Epidermal melanocyte (primary cell): Measurements from ENCODE around the gene CHKB.
A peak's percentile ranks its signal among the peaks of the same experiment; 100 is the strongest.
"Not testable (repeated sequence)": the region's sequence is repeated elsewhere in the genome, so short reads cannot be mapped to it uniquely, and the experiment has no call there.

Source experiments
- DNase-seq: peaks from one replicate; pipeline ENCODE4 v3.0.0; 2011; ENCODE audit warnings: low spot score; ENCODE audit not compliant: insufficient read length

The CHKB gene

DNA sequence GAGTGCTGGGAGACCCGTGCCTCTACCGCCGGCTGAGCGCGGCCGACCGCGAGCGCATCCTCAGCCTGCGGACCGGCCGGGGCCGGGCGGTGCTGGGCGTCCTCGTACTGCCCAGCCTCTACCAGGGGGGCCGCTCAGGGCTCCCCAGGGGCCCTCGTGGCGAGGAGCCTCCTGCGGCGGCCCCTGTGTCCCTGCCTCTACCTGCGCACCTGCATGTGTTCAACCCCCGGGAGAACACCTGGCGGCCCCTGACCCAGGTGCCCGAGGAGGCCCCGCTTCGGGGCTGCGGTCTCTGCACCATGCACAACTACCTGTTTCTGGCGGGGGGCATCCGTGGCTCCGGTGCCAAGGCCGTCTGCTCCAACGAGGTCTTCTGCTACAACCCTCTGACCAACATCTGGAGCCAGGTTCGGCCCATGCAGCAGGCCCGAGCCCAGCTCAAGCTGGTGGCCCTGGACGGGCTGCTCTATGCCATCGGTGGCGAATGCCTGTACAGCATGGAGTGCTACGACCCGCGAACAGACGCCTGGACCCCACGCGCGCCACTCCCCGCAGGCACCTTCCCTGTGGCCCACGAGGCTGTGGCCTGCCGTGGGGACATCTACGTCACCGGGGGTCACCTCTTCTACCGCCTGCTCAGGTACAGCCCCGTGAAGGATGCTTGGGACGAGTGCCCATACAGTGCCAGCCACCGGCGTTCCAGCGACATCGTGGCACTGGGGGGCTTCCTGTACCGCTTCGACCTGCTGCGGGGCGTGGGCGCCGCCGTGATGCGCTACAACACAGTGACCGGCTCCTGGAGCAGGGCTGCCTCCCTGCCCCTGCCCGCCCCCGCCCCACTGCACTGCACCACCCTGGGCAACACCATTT is 33.5 kb downstream of the CHKB start:
- no peak for DNase-seq

DNA sequence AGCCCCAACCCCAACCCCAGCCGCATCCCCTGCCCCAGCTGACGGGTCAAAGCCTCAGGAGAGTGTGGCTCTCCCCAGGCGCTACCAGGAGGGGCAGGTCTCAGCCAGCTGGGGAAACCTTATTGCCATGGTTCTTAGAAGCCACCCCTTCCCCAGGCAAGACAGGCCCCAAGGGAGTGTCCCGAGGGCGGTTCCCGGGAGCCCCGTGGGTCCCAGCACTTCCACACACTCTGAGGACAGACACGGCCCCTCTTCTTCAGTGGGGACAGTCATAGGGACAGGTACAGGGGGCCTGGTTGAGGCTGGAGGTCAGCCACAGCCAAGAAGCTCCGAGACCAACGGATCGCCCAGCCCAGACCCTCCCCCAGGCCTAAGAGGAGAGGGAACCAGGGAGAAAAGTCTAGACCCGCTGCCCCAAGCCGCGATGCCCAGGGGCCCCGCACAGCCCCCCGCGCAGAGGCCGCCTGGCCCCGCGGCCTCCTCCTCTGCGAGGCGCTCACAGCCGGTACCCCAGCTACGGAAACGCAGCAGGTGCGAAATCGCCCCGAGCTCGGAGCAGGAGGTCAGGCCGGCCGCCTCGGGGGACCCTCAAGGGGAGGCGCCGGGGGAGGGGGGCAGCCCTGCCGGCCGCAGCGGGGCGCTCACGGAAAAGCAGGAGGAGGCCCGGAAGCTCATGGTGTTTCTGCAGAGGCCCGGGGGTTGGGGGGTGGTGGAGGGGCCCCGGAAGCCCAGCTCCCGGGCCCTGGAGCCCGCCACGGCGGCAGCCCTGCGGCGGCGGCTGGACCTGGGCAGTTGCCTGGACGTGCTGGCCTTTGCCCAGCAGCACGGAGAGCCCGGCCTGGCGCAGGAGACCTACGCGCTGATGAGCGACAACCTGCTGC is 34.4 kb downstream of the CHKB start:
- DNase-seq: peak; percentile 24

DNA sequence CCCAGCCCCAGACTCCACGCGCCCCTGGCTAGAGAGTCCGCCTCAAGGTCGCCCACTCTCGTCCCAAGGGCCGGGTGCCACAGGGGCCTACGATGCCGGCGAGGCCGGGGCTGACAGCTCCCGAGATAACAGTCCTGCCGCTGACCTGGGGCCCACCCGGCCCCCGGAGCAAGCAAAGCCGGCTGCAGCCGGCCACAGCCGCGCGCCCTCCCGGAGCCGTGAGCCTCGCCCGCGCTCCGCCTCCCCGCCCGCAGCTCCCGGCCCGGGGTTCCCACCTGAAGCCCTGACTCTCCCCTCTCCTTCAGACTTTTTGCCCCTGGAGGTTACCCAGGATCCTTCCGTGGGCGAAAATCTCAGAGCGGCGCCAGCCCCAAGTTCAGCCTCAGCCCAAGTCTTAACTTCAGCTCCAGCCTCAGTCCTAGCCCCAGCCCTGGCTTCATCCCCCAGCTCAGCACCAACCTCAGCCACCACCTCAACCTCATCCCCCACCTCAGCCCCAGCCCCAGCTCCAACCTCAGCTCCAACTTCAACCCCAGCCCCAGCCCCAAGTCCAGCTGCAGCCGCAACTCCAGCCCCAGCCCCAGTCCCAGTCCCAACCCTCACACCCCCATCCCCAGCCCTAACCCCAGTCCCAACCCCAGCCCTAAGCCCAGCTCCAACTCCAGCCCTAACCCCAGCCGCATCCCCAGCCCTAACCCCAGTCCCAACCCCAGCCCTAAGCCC is 35.2 kb downstream of the CHKB start:
- no peak for DNase-seq

DNA sequence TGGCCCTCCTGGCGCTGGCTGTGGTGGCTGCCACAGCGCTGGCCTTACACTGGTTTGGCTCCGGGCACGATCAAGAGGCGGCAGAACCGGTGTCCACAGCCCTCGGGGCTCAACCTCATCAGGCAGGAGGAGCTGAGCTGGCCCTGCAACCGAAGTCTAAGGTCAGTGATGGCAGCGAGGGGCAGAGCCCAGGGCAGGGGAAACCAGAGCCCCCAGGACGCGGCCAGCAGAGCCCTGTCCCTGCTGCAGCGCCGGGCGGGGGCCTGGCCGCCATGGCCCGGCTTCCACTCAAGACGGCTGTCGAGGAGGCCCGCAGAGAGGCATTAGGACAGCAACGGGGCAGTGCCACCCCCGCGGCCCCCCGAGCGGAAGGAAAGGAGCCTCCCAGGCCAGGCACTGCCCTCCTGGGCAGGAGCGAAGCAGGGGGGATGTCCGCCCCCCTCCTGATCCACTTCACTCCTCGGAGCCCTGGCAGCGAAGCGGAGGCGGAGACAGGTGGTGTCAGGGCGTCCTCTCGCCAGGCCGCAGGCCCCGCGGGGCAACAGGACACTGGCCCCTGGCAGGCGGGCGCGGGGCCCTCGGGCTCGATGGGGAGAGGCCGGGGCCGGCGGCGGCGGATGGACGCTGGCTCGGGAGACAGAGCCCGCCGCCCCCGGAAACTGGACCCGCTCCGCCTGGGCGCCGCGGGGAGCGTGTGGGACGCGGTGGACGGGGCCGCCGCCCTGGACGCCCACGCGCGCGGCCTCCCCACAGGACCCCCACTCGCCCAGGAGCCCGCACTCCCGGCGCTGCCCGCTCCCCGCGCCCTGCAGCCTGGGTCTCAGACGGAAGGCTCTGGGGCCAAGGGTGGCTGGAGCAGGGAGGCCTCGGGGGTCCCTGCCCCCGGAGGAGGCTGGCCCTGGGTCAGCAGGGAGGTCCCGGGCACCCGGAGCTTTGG is 36.1 kb downstream of the CHKB start:
- no peak for DNase-seq

DNA sequence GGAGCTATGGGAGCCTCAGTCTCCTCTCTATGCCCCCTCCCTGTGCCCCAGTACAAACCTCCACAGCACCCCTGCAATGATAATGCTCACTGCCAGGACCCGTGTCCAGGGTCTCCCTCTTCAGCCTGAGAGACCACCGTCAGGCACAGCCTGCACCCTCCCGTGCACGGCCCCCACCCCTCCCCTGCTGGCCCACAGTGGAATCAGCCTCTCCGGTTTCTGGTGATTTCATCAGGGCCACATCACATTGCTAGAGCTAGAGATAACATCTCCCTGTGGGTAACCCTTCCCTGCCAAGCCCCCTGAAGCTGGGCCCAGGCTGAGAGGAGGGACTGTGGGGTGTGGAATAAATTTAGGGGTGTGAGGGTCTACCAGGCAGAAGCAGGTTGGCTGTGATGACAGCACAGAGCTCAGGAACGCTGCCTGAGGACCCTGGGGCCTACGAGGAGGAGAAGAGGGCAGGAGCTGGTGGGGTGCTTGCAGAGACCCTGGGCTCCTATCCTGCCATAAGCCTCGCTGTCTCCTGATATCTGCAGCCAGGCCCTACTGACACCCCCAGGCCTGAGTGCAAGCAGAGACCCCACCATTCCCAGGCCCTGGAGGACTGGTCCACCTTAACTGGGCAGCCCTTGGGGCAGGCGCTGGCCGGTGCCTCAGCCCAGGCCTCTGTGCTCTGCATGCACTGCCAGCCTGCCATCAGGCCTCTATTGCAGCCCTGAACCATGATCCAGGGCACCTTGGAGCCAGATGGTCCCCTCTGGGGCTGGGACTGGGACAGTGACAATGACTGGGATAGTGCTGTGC is 36.9 kb downstream of the CHKB start, which contains the start of gene KLHDC7B:
TSS of gene KLHDC7B (plus strand) at position 378 of the 804 bp plus-strand sequence. CDS start at position 723, 345 bp downstream.
- DNase-seq: peak; percentile 18

DNA sequence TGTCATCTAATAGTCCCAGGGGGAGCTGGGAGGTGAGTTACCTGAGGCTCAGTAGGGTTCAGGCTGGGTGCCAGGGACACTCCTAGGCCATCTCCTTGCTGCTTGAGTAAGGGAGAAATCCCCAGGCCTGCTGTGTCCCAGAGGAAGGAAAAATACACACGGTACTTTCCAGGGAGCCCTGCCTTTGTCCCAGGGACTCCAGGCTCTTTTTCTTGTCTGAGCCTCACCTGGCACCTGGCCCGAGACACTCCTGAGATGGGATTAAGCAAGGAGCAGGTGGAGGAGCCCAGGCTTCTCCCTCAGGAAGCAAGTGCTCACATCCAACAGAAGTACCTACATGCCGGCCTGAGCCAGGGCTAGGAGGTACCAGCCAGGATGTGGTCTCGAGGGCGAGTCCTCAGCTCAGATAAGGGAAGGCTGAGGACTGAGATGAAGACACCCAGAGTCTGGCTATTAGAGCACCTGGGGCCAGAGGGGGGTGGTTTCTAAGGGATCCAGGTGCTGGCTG is 37.8 kb downstream of the CHKB start:
- DNase-seq: no peak

DNA sequence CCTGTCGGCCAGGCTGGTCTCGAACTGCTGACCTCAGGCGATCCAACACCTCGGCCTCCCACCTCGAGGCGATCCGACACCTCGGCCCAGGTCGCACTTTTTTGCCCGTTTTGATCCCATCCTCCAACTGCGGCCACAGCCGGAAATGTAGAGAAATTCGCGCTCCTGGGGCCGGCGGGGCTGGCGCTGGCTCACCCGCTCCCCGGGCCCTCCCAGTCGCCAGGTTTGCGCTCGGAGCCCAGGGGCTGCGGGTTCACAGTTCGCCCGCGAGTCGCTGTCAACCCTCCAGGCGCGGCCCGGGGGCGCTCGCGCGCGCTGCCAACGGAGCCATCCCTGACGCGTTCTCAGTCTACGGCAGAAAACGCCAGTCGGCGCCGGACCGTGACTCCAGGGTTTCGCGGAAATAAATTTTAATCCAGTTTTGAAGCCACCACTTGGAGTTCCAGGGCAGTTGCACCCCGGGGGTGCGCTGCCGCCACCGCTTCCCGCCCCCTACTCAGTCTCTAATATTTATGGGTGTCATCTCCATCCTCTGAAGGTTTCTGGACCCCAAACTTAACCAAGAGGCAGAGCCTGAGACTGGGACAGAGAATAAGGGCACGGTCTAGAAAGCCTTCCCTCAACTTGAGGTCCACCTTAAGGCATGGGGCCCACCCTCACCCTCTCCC is 38.4 kb downstream of the CHKB start:
- peak; percentile 77 for DNase-seq

DNA sequence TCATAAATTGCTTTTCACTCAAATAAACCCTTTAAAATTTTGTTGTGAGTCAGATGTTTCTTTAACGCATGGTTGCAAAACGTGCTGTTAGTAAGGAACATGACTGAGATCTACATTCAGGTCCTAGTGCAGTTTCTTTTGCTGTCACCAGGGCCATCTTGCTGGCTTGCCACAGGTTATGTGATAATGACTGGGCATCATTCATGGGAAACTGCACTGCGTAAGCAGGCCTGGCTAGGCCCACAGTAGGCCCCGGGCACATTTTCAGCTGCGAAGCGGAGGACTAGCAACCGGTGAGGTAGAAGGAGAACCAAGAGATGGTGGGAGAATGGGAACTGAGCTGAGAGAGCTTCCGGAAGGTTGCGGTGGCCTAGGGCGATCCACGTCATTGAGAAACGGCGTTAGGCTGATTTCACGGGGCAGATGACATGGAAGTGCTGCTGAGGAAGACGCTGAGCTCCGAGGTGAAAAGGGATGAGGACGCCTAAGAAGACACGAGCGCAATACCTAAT is 40.2 kb downstream of the CHKB start:
- DNase-seq: peak; percentile 44

DNA sequence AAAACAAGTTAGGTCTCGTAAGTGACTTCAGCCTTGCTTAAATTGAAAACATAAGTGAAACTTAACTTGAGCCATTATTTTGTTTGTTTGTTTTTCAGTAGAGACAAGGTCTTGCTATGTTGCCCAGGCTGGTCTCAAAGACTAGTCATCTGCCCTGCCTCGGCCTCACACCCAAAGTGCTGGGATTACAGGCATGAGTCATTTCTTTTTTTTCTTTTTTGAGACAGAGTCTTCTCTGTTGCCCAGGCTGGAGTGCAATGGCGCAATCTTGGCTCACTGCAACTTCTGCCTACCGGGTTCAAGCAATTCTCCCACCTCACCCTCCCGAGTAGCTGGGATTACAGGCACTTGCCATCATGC is 41.0 kb downstream of the CHKB start:
- DNase-seq: not testable (repeated sequence)

DNA sequence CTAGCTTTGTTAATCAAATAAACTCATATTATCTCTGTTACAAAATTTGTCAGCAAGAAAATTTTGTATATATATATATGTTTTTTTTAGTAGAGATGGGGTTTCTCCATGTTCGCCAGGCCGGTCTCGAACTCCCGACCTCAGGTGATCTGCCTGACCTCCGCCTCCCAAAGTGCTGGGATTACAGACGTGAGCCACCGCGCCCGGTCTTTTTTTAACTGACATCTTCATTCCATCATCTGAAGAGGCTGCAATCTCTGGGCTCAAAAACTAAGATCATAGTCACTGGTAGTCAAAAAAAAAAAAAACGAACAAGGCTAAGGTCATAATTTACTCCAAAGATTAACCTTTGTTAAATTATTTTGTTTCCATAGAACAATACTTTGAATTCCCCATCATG is 42.3 kb downstream of the CHKB start:
- no peak for DNase-seq

DNA sequence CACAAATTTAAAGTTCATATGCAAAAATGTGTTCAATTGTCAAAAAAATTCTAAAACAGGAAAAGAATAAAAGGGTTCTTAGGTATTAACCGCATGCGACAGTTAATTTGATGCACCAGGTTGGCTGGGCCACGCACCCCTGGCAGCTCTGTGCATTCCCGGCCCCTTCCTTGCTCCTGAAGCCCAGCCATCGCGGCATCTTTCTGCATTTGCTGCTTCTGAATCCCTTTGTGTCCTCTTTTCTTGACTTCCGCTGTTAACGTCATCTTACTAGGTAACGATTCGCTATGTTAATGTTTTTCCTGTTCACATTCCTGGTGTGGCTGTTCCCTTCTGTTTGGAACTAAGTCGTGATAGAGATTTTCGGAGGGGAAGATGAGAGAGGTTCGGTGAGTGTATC is 44.9 kb downstream of the CHKB start:
- no peak for DNase-seq

DNA sequence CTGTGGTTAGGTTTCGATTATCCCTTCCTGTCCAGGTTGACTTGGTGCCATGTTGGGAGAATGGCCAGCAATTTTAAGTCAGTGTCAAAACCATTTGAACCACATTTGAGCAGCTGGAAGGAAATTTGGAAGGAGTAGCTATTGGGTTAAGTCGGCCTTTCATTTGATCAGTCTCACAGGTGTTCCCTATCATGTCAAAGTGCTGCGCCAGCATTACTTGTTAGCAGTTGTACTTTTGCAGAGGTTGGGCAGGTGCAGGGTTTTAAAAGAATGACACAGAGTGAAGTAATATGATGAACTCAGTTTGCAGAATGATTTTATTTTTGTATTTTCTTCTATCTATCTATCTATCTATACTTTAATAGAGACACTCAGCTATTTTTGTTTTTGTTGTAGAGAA is 46.4 kb downstream of the CHKB start:
- no peak for DNase-seq

DNA sequence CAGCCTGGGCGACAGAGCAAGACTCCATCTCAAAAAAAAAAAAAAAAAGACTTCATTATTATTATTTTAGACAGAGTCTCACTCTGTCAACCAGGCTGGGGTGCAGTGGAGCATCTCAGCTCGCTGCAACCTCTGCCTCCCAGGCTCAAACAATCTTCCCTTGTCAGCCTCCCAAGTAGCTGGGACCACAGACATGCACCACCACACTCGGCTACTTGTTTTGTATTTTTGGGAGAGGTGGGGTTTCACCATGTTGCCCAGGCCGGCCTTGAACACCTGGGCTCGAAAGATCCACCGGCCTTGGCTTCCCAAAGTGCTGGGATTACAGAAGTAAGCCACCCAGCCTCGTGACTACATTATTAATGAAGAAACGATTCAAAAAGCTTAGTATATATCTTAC is 47.5 kb downstream of the CHKB start:
- no peak for DNase-seq

DNA sequence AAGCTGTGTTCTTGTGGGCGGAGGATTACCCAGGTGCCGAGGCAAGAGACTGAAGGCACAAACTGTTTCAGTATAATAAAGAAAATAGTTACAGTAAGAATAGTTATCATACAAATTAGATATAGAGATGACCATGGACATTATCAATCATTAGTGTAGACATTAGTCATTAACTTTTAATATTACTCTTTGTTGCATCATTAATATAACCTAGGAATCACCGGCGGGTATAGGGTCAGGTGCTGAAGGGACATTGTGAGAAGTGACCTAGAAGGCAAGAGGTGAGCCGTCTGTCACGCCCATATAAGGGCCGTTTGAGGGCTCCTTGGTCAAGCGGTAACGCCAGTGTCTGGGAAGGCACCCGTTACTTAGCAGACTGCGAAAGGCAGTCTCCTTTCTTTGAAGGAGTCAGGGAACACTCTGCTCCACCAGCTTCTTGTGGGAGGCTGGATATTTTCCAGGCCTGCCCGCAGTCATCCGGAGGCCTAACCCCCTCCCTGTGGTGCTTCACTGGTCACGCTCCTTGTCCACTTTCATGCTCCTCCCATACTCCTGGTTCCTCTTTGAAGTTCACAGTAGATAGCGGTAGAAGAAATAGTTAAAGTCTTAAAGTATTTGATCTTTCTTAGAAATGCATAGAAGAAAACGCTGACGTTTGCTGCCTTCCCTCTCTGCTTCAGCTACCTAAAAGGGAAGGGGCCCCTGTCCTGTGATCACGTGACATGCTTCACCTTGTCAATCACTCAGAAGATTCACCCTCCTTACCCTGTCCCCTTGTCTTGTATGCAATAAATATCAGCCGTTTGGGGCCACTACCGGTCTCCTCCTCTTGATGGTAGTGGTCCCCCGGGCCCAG is 48.6 kb downstream of the CHKB start:
- not testable (repeated sequence) for DNase-seq

DNA sequence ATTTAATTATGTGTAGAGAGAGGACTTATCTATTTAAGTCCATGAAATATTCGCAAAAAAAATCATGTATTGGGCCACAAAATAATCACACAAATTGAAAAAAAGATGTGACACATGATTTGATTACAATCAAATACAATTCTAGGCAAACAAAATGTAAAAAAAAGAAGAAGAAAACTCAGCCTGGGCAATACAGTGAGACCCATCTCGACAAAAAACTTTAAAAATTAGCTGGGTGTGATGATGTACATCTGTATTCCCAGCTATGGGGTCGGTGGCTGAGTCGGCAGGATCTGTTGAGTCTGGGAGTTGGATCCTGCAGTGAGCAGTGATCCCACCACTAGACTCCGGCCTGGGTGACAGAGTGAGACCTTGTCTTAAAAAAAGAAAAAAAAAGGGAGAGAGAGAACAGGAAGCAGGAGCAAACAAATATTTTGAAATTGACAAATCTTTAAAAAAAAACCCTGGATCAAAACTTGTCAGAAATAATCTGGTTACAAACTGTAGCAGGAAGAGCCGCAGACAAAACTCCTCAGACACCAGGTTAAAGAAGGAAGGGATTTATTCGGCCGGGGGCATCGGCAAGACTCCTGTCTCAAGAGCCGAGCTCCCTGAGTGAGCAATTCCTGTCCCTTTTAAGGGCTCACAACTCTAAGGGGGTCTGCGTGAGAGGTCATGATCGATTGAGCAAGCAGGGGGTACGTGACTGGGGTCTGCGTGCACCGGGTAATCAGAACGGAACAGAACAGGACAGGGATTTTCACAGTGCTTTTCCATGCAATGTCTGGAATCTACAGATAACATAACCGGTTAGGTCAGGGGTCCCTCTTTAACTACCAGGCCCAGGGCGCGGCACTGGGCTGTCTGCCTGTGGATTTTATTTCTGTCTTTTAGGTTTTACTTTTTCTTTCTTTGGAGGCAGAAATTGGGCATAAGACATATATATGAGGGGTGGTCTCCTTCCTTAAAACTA is 49.5 kb downstream of the CHKB start:
- no peak for DNase-seq

DNA sequence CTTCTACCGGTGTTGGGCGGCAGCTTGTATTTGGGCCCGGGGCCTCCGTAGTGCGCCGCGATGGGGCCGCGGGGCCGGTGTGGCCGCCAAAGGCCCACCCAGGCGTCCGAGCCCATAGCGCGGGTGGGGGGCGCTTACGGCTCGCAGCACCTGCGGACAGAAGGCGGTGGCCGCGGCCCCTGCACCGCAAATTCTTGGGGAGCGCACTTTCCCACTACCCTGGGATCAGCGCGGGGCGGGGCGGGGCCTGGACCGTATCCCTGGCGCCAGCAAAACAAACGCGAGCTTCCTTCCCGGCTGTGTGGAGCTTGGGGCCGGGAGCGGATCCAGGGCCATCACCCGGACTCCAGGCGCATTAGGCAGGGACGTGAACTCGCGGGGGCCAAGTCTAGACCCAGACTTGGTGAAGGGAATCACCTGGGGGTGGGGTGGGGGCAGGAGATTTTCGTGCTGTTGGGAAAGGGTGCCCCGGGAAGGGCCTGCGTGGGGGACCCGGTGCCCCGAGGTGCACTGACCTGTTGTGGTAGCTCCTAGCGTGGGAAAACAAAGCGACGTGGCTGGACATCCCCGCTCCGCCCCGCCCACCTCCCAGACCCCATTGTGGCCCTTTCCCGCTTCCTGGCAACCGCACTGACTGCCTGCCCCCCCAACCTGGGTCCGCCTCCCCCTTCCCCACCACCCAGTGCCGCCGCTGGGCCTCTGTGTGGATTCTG is 50.5 kb downstream of the CHKB start:
- peak; percentile 67 for DNase-seq
